ENCODE results near the gene CAPRIN1. TPM values are rescaled to one million over a fixed set of nuclear protein-coding genes. Genes with fewer than 3 reads are reported as not detected.

The CAPRIN1 gene
- total RNA-seq, 1 experiment from 2014 or later, result 301 TPM

DNA sequence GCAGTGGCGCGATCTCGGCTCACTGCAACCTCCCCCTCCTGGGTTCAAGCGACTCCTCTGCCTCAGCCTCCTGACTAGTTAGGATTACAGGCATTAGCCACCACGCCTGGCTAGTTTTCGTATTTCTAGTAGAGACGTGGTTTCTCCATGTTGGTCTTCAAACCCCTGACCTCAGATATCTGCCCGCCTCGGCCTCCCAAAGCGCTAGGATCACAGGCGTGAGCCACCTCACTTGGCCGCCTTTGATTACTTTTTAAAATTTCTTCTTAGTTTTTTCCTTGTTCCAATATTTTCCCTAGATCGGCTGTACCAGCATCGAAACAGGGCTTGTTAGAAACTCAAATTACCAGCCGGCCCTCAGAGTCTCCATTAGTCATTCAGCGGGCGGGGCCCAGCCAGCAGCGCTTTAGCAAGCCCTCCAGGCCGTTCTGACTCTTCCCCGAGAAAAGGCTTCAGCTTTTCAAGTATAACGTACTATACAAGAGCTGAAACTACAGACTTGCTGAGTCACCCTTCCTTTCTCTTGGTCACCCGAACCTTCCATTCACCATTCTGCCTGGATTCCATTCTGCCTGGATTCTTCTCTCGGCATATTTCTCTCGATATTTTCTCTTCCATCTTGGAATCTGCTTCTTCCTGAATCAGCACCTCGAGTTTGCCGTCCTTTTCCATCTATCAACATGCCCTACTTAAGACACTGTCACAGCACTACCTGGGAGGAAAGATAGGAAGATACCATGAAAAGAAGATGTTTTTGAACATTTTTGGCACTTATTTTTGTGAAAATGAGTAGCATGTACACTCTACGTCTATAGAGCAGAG is 6.7 kb upstream of the CAPRIN1 start:
- no peak overlapping the region for H2BK5ac ChIP-seq (ENCODE audit: insufficient read length, low read length)
- H3K79me1 ChIP-seq (ENCODE audit: insufficient read depth, low read depth, low read length, poor library complexity, severe bottlenecking), result no peaks in the 10 kb centered on the region
- no peak for TF ChIP-seq CTCF (conservative IDR thresholded peaks at IDR 0.05)
- H2AK5ac ChIP-seq (ENCODE audit: insufficient read length, low read length), result no peak overlapping the region
- no peak overlapping the region for H2BK15ac ChIP-seq (ENCODE audit: low read depth, low read length)
- Mint-ChIP-seq H3K4me3 (no peak overlapping the region; a peak in 1 of 5 replicates), H3K27me3 (ENCODE audit: low read depth) (no peaks in the 10 kb centered on the region; the same call in 1 of the 2 replicates), H3K9me3 (no peaks in the 10 kb centered on the region), H3K36me3 (ENCODE audit: insufficient read depth in 1 of 3, low read depth in 3 of 3) (no peaks in the 10 kb centered on the region), H3K4me1 (peaks cover 9 to 11% of the 10 kb centered on the region in 2 experiments), H3K27ac (peak overlapping the region; percentile 0 to 81 (median 8); a peak in 5 of 7 replicates)
- no peak overlapping the region for H2BK20ac ChIP-seq (ENCODE audit: low read depth, low read length, poor library complexity, severe bottlenecking)
- H3K4ac ChIP-seq (ENCODE audit: low read depth, low read length), result no peak overlapping the region
- WGBS (ENCODE audit: extremely low coverage, insufficient read length, low lambda C conversion rate), result no CpG with 5 or more reads among the region's 27 CpGs
- H3K23ac ChIP-seq (ENCODE audit: insufficient read length, low read depth, low read length), result no peak overlapping the region
- H3T11ph ChIP-seq (ENCODE audit: low read length), result no peak overlapping the region
- H3K14ac ChIP-seq (ENCODE audit: insufficient read depth, low read length), result no peak overlapping the region
- peak; percentile 54 for DNase-seq
- no peak overlapping the region for H4K91ac ChIP-seq (ENCODE audit: insufficient read length, low read depth, low read length)
- no peak overlapping the region for H3K56ac ChIP-seq (ENCODE audit: insufficient read length, low read depth, low read length)
- peaks cover 3% of the 10 kb centered on the region; the same call in 1 of the 2 replicates for H3K4me1 ChIP-seq (ENCODE audit: insufficient read depth, low read length)
- H3K4me2 ChIP-seq (ENCODE audit: insufficient read depth, insufficient read length, low read length), result peak overlapping the region; percentile 3
- no peaks in the 10 kb centered on the region for H3K79me2 ChIP-seq (ENCODE audit: insufficient read depth, low read length)
- H3K9me3 ChIP-seq (ENCODE audit: control insufficient read depth, low read depth, low read length), result no peaks in the 10 kb centered on the region
- H4K20me1 ChIP-seq (ENCODE audit: control insufficient read depth, insufficient read depth, insufficient read length), result no peaks in the 10 kb centered on the region
- H2AFZ ChIP-seq (ENCODE audit: low read length), result no peak overlapping the region
- H4K5ac ChIP-seq (ENCODE audit: insufficient read length, low read depth, low read length), result no peak overlapping the region
- H3K9ac ChIP-seq (ENCODE audit: extremely low read depth, insufficient read length, low read length), result no peak overlapping the region
- no peaks in the 10 kb centered on the region for H3K27me3 ChIP-seq (ENCODE audit: insufficient read depth, low read length)
- no peak overlapping the region for H2BK12ac ChIP-seq (ENCODE audit: insufficient read length, low read depth, low read length)
- H3K18ac ChIP-seq (ENCODE audit: insufficient read length, low read depth, low read length), result peak overlapping the region; percentile 65
- peak overlapping the region; percentile 10 for H3K27ac ChIP-seq (ENCODE audit: insufficient read length, low read depth, low read length)
- no peaks in the 10 kb centered on the region for H3K23me2 ChIP-seq (ENCODE audit: insufficient read length, low read depth, low read length, poor library complexity, severe bottlenecking)
- H2BK120ac ChIP-seq (ENCODE audit: low read depth, low read length, poor library complexity, severe bottlenecking), result peak overlapping the region; percentile 29
- no peak overlapping the region for H4K8ac ChIP-seq (replicated peaks; ENCODE audit: insufficient read length, low read depth, low read length)
